GM18909 (cell line): Measurements from ENCODE around the gene FCHO1.

Experiments
- ATAC-seq: cut with Tn5 transposase; IDR thresholded peaks from one replicate; pipeline ENCODE4 v1.9.1; 2021; ENCODE audit warnings: mild to moderate bottlenecking; ENCODE audit not compliant: unreplicated experiment, poor library complexity

FCHO1 gene, protein sequence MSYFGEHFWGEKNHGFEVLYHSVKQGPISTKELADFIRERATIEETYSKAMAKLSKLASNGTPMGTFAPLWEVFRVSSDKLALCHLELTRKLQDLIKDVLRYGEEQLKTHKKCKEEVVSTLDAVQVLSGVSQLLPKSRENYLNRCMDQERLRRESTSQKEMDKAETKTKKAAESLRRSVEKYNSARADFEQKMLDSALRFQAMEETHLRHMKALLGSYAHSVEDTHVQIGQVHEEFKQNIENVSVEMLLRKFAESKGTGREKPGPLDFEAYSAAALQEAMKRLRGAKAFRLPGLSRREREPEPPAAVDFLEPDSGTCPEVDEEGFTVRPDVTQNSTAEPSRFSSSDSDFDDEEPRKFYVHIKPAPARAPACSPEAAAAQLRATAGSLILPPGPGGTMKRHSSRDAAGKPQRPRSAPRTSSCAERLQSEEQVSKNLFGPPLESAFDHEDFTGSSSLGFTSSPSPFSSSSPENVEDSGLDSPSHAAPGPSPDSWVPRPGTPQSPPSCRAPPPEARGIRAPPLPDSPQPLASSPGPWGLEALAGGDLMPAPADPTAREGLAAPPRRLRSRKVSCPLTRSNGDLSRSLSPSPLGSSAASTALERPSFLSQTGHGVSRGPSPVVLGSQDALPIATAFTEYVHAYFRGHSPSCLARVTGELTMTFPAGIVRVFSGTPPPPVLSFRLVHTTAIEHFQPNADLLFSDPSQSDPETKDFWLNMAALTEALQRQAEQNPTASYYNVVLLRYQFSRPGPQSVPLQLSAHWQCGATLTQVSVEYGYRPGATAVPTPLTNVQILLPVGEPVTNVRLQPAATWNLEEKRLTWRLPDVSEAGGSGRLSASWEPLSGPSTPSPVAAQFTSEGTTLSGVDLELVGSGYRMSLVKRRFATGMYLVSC

DNA sequence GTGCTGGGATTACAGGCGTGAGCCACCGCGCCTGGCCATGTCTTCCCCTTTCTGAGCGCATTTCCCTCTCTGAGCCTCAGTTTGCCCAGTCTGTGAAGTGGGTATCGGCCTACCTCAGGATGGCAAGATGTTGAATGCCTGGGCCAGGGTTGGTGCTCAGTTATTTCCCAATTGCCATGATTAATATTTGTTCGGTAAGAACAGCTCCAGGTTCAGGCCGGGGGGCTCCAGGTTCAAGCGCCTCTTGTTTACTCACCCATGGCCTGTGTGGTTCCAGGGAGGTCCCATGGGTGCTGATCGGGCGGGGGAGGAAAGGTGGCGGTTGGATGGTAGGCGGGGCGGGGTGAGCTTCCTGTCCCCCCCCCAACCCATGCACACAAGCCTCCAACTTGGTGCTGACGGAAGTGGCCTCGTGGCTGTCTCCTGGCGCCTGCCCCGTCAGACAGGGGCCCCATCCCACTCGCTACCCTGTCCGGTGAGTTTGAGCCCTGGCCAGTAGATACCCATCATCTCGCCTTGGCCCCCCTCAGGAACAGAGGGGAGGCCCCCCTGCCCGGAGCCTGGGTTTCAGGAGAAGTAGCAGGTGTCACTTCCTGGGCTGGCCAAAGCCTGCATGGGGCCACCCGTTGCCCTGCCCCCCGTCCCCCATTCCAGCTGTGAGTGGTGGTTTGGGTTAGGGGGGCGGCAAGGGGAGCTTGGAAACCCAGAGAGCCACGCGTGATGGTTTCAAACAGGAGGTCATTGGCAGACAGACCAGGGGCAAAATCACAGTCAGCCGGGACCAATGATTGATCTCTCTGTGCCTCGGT, at the start of gene FCHO1:
TSS of gene FCHO1 (plus strand) at position 375 of the 809 bp plus-strand sequence. CDS start 3,688 bp downstream, outside the sequence.
- peak; percentile 41 for ATAC-seq

DNA sequence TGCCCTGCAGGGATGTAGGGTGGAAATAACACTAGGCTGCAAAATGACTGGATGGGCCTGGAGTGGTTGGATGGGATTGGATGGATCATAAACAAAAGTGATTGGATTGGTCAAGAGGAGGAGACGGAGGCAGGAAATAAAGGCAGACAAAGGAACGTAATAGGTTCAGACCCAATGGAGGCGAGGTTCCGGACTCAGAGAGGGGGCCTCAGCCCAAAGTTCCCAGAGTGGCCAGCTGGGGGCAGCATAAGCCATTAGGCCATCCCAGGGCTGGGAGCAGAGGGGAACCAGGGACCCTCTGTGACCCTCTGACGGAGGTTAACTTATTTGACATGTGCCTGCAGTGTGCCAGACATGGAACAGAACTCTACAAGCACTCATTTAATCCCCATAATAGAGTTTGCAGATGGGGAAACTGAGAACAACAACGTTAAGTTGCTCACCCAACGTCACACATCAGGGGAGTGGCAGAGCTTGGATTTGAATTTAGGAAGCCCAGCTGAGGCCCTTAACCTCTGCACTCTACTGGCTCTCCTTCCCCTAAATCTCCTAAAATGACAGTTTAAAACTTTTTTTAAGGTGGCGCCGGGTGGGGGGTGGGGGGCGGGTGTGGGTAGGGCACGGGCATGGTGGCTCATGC, 47.3 kb upstream of the FCHO1 start:
- no peak for ATAC-seq

DNA sequence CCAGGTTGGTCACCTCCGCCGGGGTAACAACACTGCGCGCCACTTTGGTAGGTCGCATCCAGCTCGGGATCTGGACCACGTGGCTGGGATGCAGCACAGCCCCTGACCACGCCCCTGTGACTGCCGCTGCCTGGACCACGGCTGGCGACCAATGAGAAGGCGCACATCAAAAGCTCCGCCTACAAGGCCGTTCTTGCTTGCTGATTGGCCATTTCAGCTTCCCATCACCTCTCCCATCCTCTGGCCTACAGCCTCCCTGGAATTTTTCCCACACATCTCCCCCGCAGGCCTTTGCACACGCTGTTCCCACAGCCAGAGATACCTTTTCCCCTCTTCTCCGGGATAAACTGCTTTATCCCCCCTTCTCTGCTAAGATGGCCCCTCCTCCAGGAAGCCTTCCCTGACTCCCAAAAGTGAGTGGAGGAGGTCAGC, 44.5 kb upstream of the FCHO1 start:
- no peak for ATAC-seq

DNA sequence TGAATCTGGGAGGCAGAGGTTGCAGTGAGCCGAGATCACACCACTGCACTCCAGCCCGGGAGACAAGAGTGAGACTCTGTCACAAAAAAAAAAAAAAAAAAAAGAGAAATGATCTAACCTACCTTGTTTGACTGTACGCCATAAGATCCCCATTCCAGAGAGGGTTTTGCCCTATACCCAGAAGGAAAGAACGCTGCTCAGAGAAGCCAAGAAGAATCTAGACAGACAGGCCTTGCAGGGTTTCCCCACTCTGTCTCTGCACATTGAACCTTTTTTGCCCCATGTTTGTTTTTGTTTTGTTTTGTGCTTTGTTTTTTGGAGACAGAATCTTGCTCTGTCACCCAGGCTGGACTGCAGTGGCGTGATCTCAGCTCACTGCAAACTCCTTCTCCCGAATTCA, 39.4 kb upstream of the FCHO1 start:
- ATAC-seq = no peak

DNA sequence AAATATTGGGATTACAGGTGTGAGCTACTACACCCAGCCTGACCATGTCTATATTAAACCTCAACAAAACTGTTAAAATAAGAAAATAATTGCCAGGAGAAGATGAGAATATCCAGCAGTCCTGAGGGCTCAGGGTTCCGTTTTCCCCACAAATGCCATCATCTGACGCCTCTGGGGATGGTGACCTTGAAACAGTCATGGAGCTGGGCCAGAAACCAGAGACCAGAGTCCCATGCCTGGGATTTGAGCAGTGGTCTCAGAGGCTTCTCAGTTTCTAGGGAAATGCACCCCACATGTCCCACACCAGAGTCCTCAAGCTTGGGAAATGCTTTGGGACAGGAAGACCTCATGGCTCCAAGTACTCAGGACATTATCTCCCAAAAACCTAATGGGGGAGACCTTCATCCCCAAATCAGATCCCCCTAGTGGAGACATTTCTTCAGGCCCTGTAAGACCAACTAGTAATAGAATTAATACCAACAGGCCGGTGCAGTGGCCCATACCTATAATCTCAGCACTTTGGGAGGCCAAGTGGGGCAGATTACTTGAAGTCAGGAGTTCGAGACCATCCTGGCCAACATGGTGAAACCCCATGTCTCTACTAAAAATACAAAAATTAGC, 34.9 kb upstream of the FCHO1 start:
- no peak for ATAC-seq

DNA sequence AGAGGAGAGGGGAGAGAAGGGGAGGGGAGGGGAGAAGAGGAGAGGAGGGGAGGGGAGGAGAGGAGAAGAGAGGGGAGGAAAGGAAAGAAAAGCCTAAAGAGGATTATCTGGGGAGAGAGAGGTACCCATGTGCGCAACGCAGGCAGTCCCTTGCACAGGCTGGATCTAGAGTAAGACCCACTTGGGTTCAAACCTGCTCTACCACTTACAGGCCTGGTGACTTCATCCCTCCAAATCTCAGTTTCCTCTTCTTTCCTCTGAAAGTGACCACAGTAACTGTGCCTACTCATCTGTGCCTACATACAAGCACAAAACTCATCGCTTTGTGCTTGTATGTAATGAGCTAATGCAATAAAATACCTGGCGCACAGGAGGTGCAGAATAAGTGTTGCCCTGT, 32.7 kb upstream of the FCHO1 start:
- ATAC-seq = no peak

DNA sequence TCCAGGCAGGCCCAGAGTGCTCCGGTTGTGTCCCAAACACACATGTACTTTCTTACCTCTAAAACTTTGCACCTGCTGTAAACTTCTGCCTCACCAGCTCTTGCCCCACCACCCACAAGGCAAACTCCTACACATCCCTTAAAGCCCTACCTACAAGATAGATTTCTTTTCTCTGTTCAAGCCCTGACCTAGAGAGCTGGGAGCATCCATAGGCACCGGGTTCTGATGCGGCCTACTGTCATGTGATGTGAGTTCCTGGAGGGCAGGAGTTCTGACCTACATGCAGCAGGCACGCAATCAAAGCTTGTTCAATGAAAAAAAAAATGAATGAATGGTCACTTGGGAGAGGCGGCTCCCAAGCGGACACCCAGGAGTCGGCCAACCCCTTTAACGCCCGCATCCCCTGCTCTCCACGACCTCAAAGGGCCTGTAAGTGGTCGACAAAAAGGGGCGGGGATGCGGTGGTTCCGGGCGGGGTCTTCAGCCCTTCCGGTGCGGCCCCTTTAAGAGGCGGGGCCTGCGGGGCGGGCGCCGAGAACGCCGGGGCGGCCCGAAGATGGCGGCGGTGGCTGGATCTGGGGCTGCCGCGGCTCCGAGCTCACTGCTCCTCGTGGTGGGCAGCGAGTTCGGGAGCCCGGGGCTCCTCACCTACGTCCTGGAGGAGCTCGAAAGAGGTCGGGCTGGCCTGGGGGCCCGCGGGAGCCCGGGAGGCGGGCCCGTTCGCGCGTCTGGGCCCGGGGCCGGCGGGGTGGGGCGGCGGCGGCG, 32.1 kb upstream of the FCHO1 start, which contains the start of gene MAP1S:
TSS of gene MAP1S (plus strand) at position 534 of the 765 bp plus-strand sequence. CDS start at position 557, 23 bp downstream.
- peak; percentile 68 for ATAC-seq

DNA sequence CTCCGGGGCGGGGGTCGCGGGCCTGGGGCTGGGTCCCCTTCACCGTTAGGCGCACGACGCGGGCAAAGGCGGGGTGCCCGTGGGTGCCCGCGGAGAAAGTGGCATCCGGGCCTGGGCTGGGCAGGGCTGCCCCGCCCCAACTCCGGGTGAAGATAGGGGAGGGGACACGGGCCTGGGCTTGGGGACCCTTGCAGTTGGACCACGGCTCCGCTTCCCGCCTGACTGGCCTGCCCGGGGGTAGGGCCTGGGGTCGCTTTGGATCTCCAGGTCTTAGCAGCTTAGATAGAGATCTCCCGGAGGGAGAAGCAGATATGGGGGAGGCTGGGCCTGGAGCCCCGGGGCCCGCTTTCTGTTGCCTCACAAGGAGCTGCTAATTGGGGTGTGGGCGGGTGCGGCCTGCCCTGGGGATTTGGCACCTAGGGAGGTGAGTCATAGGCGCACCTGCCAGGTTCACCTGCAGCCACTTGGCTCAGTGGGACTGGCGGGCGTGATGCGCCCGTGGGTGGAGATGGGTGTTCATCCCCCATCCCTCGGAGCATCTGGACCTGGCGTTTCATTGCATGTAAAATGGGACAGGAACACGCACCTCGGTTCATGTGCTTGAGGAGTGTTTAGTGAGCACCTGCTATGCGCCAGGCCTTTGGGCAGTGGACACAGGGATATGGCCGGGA, 31.4 kb upstream of the FCHO1 start:
- ATAC-seq = peak; percentile 32

DNA sequence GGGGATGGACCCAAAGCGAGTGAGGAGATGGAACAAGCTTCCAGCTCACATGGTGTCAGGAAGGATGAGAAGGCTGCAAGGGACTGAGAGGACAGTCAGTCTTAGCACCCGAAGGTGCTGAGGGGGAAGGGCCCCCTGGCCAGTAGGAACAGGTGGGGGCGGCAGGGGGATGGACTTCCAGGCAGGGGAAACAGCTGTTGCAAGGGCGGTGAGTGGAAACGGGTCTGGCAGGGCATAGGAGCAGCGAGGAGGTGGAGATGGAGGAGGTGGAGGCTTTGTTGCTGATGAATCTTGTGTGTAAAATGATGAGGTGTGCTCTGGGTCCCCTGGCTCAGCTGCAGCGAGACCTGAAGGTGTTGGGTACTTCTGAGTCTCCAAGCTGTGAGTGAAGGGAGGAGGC, 30.8 kb upstream of the FCHO1 start:
- ATAC-seq = no peak

DNA sequence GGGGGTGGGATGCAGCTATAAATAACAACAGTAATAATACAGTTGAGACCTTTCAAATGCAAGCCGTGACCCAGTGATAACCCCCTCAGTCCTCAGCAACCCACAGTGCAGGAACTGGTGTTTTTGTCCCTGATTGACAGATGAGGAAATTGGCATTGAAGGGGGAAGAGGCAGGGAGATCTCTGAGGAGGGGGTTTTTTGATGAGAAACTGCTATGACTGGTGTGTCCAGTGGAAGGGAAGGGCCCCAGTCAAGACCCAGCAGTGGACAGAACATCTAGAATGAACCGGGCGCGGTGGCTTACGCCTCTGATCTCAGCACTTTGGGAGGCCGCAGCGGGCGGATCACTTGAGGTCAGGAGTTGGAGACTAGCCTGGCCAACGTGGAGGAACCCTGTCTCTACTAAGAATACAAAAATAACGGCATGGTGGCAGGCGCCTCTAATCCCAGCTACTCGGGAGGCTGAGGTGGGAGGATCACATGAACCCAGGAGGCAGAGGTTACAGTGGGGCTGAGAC, 30.1 kb upstream of the FCHO1 start:
- no peak for ATAC-seq

DNA sequence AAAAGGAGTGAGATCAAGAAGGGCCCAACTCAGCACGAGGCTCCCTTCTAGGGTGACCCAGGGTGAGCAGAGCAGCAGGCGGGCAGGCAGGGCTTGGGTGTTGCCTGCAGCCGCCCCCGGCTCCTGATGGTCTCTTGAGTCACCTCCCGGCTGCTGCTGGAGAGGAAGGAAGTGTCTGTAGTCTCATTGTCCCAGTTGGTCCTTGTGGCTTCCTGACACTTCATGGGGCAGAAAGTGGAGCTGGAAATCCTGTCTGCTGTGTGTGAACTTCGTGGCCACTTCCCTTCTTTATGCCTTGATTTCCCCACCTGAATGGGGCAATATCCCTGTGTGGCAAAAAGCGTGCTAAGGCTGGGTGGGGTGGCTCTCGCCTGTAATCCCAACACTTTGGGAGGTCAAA, 29.5 kb upstream of the FCHO1 start:
- no peak for ATAC-seq

DNA sequence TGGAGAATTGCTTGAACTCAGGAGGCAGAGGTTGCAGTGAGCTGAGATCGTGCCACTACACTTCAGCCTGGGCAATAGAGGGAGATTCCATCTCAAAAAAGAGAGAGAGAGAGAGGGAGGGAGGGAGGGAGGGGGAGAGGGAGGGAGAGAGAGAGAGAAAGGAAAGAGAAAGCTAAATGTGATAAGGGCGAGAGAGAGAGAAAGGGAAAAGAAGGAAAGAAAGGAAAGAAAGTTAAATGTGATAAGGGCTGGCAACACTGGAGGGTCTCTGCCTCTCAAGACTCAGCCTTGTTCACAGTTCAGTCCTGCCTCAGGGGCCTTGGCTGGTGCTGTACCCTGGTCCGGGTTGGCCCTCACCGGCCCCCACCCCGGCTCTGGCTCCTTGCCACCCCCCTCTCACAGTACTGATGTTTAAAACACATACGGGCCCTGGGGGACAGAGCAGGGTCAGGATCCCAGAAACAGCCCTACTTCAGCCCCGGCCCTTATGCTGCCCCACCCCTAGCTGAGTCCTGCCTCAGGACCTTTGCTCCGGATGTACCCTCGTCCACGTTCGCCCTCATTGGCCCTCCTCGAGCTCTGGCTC, 28.5 kb upstream of the FCHO1 start:
- no peak for ATAC-seq

DNA sequence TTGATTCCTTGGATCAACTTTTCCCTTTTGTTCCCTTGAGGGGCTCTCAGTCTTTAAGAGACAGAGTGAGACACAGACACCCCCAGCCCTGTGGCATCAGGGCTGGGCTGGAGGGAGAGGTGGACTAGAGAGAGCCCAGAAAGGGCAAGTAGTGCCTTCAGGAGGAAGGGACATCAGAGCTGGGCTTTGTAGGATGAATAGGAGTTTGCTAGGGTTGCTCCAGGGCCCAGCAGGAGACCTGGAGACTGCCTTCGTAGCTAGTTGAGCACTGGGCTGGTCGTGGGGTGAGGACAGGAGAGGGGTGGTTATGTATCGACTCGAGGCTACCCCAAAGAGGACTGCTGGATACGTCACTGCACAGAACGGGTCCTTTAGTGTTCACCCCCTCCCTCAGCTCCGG, 26.6 kb upstream of the FCHO1 start:
- no peak for ATAC-seq

DNA sequence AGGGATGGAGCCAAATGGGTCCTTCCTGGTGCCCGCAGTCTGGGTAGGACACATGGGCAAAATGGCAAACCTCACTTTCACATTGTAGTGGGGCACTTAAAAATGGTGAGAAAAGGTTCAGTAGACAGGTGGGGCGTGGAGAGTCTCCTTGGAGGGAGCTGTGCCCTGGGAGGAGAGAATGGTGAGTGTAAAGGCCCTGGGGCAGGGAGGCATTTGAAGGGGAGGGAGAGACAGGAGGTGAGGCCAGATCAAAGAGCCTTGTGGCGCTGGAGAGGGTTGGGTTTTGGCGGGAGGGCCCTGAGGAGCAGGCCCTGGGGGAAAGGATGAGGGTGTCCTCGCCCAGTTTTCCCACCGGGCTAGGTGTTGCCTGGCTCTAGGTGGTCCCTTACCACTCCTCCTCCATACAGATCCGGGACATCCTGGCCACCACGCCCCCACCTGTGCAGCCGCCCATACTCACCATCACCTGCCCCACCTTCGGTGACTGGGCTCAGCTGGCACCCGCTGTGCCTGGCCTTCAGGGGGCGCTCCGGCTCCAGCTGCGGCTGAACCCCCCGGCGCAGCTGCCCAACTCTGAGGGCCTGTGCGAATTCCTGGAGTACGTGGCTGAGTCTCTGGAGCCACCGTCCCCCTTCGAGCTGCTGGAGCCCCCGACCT, 25.7 kb upstream of the FCHO1 start:
- no peak for ATAC-seq

DNA sequence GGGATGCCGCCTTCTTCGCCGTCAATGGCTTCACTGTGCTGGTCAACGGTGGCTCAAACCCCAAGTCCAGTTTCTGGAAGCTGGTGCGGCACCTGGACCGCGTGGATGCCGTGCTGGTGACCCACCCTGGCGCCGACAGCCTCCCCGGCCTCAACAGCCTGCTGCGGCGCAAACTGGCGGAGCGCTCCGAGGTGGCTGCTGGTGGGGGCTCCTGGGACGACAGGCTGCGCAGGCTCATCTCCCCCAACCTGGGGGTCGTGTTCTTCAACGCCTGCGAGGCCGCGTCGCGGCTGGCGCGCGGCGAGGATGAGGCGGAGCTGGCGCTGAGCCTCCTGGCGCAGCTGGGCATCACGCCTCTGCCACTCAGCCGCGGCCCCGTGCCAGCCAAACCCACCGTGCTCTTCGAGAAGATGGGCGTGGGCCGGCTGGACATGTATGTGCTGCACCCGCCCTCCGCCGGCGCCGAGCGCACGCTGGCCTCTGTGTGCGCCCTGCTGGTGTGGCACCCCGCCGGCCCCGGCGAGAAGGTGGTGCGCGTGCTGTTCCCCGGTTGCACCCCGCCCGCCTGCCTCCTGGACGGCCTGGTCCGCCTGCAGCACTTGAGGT, 25.0 kb upstream of the FCHO1 start:
- ATAC-seq = no peak

DNA sequence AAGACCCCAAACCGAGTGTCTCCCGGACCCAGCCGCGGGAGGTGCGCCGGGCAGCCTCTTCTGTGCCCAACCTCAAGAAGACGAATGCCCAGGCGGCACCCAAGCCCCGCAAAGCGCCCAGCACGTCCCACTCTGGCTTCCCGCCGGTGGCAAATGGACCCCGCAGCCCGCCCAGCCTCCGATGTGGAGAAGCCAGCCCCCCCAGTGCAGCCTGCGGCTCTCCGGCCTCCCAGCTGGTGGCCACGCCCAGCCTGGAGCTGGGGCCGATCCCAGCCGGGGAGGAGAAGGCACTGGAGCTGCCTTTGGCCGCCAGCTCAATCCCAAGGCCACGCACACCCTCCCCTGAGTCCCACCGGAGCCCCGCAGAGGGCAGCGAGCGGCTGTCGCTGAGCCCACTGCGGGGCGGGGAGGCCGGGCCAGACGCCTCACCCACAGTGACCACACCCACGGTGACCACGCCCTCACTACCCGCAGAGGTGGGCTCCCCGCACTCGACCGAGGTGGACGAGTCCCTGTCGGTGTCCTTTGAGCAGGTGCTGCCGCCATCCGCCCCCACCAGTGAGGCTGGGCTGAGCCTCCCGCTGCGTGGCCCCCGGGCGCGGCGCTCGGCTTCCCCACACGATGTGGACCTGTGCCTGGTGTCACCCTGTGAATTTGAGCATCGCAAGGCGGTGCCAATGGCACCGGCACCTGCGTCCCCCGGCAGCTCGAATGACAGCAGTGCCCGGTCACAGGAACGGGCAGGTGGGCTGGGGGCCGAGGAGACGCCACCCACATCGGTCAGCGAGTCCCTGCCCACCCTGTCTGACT, 24.1 kb upstream of the FCHO1 start:
- no peak for ATAC-seq
